ENCODE data around the gene APBB2.
A peak's percentile ranks its signal among the peaks of the same experiment; 100 is the strongest.
"Not testable (repeated sequence)": the region's sequence is repeated elsewhere in the genome, so short reads cannot be mapped to it uniquely, and the experiment has no call there.

Gene APBB2

DNA sequence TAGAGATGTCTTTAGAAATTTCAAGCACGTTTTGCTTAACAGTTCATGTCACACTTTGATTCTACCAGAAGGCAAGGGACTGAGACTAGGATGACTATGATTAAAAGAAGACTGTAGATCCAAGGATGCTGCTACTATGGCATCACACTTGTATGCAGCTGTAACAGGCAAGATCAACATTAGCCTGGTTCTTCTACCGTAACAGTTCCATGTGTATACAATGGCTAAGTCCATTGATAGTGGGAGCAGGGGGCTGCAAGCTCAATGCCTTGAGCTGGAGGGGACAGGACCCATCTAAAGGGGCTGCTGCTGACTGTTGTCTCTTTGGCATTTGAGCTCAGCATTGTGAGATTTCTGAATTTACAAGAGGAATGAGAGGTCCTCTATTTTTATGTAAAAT is 212.0 kb downstream of the APBB2 start:
- DNase-seq: no peak

DNA sequence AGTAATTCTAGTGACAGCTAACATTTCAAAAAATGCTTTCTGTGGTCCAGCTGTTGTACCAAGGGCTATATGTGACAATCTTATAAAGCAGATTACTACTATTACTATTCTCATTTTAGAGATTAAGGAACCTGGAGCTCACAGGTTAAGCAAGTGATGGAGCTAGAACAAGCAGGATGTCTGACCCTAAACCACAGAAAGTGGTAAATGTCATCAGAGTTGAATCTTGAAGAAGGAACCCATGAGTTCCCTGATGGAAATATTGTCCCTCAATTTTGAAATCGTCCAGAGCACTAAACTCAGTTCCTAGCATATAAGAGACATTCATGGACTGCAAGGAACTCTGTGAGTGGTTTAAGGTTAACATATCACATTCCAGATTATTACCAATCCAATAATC is 214.0 kb downstream of the APBB2 start:
- DNase-seq: no peak

DNA sequence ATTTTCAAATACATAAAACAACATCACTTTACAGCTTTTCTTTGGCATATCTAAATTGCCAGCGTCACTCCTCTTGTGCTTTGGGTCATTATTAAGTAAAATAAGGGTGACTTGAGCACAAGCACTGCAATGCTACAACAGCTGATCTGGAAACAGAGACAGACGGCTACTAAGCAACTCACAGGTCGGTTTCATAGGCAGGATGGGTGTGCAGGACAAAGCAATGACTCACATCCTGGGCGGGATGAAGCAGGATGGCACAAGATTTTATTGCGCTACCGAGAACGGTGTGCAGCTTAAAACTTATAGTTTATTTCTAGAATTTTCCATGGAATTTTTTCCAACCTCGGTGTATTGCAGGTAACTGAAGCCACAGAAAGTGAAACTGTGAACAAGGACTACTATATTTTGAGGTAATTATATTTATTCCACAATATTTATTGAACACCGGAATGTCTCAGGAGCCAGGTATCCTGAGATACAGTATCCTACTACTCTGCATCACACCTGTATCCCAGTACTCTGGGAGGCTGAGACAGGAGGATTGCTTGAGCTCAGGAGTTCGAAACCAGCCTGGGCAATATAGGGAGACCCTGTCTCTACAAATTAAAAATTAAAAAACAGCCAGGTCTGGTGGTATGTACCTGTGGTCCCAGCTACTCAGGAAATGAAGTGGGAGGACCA is 215.5 kb downstream of the APBB2 start:
- DNase-seq: peak; percentile 35

DNA sequence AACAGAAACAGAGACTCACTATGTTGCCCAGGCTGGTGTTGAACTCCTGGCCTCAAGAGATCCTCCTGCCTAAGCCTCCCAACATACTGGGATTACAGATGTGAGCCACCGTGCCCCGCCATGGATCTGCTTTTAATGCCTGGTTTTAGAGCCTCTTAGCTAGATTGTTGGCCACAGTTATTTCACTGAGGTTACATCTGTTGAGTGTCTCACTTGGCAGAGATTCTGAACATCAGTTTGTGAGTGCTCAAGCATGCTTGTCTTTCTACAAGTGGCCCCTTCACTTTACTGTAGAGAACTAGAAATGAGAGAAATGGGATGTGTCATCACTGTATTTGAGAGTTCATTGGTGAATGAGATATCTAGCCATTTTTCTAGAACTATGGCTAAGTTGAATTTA is 218.5 kb downstream of the APBB2 start:
- DNase-seq: no peak

DNA sequence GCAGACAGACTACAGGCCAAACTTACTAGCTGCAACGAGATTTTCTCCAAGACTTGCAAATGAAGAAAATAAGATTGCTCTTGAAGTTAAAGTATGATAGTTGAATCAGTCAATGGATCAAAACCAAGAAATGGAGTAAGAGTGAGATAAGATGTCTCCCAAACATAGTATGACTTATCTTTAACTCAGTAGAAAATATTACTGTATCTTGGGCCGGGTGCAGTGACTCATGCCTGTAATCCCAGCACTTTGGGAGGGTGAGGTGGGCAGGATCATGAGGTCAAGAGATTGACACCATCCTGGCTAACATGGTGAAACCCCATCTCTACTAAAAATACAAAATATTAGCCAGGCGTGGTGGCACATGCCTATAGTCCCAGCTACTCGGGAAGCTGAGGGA is 220.0 kb downstream of the APBB2 start:
- not testable (repeated sequence) for DNase-seq

DNA sequence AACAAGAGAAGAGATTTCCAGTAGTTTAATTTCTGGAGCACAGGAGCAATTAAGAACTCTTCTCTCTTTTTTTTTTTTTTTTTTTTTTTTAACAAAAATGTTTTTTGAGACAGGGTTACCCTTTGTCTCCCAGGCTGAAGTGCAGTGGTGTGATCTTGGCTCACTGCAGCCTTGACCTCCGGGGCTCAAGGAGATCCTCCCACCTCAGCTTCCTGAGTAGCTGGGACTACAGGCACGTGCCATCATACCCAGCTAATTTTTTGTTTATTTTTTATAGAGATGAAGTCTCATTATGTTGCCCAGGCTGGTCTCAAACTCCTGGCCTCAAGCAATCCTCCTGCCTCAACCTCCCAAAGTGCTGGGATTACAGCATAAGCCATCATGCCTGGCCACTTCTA is 221.0 kb downstream of the APBB2 start:
- DNase-seq: not testable (repeated sequence)

DNA sequence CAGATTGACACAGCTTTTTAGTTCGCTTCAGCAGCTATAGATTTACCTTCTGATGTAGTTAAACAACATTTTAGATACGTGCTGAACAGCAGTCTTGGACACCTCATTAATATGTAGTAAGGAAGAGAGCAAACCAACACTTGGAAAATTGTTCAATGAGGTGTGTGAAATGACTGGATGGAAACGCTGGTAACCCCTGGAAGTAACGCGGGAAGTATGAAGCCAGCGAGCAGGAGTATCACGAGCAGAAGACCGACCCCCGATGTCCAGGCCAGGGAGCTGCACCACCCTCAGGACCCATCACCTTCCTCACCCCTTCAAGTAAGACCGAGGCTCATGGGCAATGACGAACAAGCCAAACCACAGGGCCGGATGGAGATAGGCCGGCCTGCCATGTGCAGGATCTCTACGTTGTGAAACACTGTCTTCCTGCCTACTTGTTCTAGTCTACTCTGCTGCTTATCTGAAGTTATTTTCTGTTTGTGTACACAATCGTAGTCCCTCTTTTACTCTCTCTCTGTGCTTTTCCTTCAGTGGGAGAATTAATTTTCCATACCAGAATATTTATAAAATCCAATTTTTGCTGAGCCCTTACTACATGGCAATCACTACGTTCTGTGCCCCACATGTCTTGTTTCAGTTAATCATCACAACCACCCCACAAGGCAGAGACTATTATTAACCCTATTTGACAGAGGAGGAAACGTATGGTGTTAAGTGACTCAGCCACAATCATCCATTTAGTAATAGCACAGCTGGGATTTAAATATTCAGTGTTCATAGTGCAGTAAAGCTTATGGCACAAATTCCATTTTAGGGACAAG is 221.7 kb downstream of the APBB2 start:
- peak; percentile 42 for DNase-seq

DNA sequence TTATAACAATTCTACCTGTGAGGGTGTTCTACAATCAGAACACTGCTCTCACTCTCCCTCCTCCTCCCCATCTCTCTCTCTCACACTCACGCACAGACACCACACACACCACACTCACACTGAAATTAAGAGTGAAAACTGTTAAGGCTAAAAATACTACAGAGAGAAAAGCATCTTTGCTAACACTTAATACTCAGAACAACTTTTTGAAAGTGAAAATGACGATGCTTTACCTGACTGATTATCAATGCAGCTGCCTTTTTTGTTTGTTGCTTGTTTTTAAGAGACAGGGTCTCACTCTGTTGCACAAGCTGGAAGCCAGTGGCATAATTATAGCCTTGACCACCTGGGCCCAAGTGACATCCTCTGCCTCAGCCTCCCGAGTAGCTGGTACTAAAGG is 222.4 kb downstream of the APBB2 start:
- no peak for DNase-seq

DNA sequence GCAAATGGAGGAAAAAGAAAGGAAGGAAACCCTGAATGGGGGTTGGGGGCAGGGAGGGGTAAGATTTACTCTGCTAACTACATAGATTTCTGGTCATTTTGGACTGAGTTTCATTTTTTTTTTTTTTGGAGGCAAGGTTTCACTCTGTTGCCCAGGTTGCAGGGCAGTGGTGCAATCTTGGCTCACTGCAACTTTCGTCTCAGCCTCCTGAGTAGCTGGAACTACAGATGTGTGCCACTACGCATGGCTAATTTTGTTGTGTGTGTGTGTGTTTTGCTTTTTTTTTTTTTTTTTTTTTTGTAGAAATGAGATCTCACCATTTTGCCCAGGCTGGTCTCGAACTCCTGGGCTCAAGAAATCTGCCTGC is 223.5 kb downstream of the APBB2 start:
- DNase-seq: no peak

DNA sequence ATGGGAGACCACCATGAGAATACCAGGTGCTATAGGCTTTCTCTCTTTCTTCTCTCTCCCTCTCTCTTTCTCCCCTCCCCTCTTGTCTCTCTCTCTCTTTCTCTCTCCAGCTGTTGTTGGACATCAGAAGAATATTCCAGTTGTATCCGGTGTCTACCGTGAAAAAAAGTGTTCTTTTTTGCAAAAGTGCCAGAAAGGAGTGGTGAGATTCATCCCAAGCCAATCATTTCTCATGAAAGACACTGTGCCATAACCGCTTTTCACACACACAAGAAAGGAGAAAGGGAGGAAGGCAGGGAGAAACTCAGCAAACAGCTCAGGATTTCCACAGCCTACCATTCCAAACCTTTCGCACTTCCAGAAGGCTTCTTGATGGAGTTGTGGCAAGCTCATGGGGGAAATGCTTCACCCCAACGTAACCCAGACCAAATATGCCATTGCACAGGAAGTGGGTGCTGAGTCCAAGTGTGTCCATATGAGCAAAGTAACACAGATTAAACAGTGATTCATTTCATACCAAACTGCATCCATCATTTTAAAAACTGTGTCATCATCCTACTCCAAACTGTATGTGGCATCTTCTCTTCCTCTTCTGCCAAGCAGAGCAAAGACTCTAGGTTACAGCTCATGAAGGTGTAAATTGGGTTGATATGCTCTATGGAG is 224.0 kb downstream of the APBB2 start:
- no peak for DNase-seq

DNA sequence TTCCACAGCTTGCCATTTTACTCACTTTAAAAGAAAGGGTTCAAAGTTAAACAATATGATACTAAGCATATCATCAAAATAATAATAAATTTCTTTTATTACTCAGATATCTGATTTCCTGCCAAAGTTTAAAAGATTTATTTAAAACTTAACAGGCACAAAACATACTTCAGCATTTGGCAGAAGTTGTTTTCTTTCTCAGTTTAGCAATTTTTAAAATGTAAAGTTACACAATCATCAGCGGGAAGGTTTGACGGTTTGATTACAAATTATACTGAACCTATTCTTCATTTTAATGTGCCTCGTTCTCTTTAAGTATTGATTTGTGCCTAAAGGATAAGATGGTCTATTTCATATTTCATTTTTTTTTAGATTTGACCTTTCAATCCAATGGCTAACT is 227.2 kb downstream of the APBB2 start:
- DNase-seq: no peak

DNA sequence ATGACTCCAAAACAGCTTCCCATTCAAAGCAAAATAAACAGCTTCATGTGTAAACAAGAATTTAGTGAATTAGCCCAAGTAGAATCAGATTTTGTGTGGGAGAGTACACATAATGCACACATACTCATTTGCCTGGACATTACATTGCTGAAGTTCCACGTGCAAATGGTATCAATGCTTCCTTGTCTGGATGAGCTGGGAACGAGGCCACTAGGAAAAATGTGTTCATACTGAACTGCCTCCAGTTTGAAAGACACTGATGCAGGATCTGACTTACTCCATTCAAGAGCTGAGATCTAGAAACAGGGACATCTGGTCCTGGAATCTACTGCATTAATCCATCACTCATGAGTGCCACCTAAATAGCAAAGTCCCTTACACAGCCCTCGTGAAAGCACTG is 228.0 kb downstream of the APBB2 start:
- no peak for DNase-seq

DNA sequence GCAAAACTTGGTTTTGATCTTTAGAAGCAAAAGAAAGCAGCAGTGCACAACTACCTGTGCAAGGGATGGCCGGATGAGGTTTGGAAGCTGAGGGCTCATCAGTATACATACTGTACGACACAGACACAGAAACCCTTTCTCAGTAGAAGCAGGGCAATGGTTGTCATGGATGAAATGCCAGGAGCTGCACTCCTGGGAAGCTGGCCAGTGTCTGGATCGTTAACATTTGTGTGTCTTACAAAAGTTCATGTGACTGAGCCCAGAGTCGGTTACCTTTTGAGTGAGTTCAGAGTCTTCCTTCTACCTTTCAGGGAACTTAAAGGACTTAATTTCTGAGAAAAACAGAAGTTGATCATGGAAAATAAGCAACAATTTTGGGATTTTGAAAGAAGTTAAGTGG is 230.3 kb downstream of the APBB2 start:
- DNase-seq: no peak

DNA sequence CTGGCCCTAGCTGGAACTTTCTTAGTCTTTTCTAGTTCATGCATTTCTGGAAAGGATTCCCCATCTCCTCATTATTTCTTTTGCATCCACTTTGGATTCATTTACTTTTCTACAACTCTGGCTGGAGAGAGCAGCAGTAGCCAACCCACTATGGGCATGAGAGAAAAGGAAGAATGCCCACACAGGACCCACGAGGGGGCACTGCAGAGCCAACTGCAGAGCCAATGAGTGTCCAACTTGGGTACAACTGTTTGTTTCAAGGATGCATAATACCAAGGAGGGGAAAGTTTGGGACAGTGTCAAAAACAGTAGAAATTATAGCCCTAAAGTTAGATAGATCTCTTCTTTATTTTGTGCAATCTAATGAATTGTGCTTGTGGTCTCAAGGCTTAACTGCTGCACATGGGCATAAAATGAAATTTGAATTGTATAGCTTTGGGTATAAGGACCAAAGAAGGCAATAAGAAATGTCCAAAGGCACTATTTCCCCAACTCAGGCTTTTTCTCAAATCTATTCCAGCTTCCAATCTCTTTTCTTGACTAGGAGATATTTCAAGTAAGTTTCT is 233.9 kb downstream of the APBB2 start:
- no peak for DNase-seq

DNA sequence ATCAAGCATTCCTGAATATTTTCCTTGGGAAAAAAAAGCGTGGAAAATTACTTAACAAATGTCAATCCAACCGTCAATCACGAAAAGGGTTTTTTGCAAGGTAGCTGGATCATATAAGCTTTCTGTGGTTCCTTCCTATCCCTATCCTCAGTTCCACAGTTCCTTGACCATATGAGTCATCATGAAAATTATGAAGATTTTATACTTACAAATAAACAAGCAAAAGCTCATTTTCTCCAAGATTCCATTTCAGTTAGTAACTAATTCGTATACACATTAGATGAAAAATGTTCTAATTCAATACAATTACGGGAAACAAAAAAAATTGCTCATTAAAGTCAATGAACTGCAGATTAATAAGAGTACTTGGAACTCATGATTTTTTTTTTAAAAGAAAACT is 235.8 kb downstream of the APBB2 start:
- DNase-seq: no peak

DNA sequence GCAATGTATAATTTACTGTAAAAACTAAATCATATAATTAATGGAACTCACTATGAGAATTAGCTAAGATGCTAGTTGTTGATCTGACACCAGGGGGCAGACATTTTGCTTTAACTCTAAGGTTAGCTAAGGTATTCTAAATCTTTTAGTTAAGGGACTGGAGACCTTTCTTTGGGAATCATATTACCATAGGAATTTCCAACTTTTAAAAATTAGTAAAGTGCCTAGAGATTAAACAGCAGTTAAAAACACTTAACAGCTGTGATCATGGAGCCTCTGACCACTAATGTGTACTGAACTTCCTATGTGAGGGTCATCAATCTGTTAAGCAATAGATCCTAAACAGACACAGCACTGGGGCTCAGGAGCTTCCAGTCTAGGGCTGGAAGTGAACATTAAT is 238.0 kb downstream of the APBB2 start:
- DNase-seq: no peak

DNA sequence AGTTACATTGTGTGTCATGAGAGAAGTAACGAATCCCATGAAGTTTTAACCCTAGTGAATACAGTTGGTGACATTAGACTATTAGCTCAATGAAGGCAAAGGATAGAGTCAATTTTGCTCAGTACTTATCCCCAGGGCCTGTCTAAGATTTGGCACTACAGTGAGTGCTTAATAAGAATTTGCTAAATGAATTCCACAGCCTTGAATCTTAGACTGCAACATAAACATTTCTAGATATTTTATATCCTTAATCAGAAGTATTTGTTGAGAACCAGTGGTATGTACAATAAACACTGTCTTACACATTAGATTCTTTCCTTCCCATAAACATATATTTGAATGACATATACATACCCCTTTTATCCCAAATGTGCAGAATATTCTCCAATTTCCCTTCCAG is 241.6 kb downstream of the APBB2 start:
- DNase-seq: no peak

DNA sequence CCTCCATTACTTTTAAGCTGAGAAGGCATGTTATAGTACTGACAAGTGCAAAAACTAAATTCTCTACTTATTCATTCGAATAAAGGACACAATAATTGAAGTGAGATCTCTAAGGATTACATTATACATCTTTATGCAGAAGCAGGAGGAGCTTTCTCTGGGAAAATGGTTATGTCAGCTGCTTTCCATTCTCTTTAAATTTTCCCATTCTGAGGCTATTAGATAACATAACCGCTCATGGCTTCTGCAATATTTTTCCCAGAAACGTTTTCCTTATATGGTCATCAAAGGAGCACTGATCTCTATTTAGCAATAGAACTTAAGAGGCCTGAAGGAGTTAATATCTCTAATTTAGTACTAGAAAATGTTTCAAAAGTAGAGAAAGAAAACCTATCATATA is 243.0 kb downstream of the APBB2 start:
- no peak for DNase-seq

DNA sequence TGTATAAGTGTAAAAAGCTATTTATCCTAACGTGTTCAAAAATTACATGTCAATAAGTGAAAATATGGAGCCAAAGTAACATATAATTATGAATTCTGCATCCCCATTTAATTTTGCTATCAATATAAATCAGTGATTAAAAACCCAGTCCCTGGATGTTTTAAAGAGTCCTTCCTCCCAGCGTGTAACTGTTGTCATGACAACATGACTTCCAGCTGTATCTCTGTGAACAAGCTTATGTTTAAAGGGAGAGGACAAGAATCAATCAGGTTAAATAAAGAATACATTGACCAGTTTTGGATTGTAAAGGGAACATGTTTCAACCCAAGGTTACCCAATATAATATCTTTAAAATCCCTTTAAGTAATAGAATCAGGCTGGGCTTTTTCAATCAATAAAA is 244.8 kb downstream of the APBB2 start:
- no peak for DNase-seq

DNA sequence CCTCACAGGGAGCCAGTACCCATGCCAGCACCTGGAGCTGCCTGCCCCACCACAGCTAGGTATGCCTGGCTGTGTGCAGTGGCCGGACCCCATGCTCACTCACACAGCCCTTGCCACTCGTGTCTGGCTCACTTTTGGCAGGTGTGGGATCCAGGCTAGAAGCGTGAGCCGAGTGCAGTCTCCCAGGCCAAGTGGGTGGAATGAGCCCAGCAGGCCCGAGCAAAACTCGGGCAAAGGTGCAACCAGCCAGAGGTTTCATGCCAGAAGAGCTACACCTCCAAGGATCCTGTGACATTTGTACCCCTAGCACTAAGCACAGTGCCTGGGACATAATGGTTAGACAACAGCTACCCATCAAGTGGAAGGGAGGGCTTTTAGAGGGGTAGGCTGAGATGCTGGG is 246.8 kb downstream of the APBB2 start:
- no peak for DNase-seq

DNA sequence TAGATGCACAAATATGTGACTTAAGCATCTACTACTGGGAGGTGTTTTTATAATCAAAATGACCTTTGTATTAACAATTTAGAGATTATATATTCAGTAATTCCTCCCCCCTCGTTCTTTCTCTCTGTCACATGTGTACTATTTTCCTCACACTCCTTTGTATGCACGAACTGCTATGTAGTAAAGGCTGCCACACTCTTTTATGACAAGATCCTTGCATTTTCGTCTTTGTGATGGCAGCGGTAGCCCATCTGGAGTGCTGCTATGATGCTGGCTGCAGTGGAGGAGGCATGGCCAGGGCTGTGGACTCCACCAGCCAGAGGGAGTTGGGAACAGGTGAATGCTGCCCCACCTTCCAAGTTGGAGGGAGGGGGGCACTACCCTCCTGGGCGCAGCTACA is 248.3 kb downstream of the APBB2 start:
- no peak for DNase-seq

DNA sequence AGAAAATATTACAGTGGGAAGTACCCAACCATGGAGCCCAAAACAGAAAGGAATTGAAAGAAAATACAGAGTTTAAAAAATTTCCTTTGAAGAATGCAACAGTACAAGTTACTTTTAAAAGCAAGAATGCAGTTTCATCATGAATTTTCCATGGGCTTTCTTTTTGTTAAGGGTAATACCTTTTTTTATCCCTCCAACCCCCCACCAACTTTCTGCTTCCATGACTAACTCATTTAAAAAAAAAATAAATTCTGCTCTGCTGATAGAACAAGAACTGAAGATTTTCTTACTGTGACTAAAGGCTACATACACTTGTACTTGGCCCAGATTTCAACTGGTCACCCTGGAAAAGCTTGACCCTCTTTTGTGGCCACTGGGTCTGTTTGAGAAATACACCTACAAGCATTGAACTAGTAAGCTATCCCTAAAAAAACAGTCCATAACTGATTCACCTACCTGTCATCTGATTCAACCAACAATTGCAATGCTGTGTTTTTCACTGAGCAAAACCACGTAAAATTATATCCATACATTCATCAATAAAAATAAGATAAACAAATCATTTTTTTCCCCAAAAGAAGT is 250.4 kb downstream of the APBB2 start:
- DNase-seq: no peak

DNA sequence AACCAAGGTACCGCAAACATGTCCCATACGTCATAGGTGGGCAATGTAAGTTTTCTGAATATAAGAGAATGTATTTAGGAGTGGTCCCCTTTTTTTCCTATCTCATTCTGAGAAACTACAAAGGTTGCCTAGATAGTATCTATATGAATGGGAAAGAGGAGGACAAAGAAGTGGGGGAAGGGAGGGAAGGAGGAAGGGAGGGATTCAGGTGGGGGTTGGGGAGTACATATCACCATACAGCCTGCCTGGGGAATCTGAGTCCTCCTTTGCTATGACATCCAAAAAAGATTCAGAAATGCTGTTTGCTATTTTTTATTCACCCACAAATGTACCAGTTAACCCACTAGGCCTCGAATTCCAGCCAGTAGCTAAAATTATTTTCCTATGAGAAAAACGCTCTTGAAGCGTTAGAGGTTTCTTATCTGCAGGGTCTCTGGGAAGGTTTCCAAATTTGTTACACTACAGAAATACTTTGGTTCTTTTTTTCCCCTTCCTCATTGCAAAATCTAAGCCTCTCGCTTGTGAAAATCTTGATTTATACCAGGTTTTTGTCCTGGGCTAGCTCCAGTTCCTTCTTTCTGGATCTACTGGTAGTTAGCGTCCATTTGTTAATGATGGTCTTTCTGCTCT is 251.7 kb downstream of the APBB2 start:
- no peak for DNase-seq

Data from CD4-positive, alpha-beta T cell treated with Interleukin-15 for 1 hour (primary cell).